Thyroid gland (tissue), 4 donors: ENCODE measurements around the gene SLC13A4.
A peak's percentile ranks its signal among the peaks of the same experiment; 100 is the strongest.

Experiments
- POLR2A ChIP-seq, 2 donors: fragments of 450-650 bp; IDR thresholded peaks; one replicate each; pipeline ENCODE4 v1.6.1; 2017; ENCODE audit warnings: antibody characterized with exemption in 2 of 2, mild to moderate bottlenecking in 2 of 2, moderate library complexity in 1 of 2
- TF ChIP-seq, protein P1 (sequence below), 6 experiments: fragments of 200-600 bp in 3 of 6; fragments of 450-650 bp in 3 of 6; sonication (generic) in 3 of 6; IDR thresholded peaks; one replicate each; pipeline ENCODE4 v1.5.1; 2016 to 2019; ENCODE audit warnings: antibody characterized with exemption in 6 of 6, mild to moderate bottlenecking in 2 of 6, inconsistent platforms in 1 of 6, moderate library complexity in 1 of 6

DNA sequence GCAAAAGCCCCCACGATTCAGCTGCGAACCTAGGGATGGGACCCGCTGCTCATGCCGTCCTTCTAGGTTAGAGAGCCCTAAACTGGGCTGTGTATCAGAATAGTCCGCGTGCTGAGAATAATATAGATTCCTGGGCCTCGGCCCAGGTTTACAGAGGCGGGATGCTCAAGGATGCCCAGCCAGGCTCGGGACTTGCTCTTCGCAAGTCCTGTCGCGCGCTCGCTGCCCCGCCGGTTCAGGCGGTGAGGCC, 65.9 kb downstream of the SLC13A4 start:
- TF ChIP-seq, protein P1, sequence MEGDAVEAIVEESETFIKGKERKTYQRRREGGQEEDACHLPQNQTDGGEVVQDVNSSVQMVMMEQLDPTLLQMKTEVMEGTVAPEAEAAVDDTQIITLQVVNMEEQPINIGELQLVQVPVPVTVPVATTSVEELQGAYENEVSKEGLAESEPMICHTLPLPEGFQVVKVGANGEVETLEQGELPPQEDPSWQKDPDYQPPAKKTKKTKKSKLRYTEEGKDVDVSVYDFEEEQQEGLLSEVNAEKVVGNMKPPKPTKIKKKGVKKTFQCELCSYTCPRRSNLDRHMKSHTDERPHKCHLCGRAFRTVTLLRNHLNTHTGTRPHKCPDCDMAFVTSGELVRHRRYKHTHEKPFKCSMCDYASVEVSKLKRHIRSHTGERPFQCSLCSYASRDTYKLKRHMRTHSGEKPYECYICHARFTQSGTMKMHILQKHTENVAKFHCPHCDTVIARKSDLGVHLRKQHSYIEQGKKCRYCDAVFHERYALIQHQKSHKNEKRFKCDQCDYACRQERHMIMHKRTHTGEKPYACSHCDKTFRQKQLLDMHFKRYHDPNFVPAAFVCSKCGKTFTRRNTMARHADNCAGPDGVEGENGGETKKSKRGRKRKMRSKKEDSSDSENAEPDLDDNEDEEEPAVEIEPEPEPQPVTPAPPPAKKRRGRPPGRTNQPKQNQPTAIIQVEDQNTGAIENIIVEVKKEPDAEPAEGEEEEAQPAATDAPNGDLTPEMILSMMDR (IDR thresholded peaks at IDR 0.05) = peak in 2 of 6 experiments; percentile 56 to 66
- TF ChIP-seq POLR2A (IDR thresholded peaks at IDR 0.05) = no peak
